GM08714 (cell line): ENCODE measurements around the gene TDO2.

ENCODE experiments used
- H3K4me3 ChIP-seq: fragments of 200-500 bp; sonication (Bioruptor generic); 2 replicates; pipeline ENCODE4 v1.5.1; 2014; ENCODE audit warnings: mild to moderate bottlenecking, low read length, inconsistent platforms
- ZNF274 ChIP-seq: IDR thresholded peaks from 2 replicates; pipeline ENCODE4 v1.6.1; 2012; ENCODE audit warnings: mild to moderate bottlenecking, low read depth, low read length

TDO2 gene

DNA sequence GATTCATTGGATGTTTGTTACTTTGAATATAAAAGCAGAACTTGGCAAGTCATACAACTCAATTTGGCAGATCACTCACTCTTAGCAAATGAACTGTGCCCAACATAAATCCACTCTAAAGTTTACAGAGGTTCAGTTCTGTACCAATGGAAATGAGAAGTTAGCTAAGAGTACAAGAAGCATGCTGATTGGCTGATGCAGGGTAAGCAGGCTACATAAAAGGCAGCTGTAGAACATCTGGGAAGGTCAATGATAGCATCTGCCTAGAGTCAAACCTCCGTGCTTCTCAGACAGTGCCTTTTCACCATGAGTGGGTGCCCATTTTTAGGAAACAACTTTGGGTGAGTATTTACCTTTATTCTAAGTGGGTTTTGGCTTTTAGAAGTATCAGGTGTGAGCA lies at the start of gene TDO2:
TSS of gene TDO2 (plus strand) at position 244 of the 400 bp plus-strand sequence. CDS start at position 307, 63 bp downstream.
- no peak for TF ChIP-seq ZNF274
- H3K4me3 ChIP-seq, result no peak within 1 kb of the TSS

DNA sequence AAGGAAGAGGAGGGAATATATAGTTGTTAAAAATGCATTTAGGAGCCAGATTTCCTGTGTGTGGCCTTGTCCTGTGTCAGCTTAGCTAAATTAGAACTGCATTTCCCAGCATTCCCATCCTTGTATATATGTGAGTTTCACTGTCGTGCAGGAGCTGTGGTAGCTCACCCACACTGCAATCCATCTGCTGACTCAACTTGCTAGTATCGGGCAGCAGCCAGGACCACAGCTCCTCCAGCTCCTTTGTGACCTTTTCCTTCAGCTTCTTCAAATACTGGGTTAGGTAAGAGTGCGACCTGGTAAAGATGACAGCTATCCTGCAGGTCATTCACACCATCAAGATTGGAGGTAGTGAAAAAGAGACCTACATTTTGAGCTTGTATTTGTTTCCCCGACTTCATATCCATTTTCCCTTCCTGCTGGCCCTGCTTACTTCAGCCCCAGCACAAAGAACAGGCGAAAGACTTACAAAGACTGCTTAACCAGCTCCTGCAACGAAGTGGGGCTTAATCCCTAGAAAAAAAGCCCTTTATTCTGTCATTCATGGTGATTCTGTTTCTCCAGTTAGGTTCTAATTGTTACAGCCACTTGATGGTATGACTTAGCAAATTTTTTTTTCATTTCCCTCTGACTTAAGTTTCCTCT lies 48.8 kb upstream of the TDO2 start:
- H3K4me3 ChIP-seq, result no peak overlapping the region
- TF ChIP-seq ZNF274, result no peak

DNA sequence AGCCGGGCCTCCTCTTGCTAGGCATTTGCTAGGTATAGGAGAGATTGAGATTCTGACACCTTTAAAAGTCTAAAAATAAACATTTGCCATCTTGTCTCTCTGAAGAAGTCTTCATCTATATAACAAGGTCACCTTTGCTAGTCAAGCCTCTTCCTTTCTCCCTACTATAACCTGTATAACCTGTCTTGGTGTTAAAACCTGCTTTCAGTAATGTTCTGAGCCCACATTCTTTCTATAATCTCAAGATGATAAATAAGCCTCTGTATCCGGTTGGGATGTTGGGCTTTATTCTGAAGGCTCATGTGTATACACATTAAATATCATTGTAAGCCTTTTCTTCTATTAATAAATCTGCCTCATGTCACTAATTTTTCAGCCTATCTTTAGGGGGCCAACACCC lies 47.6 kb upstream of the TDO2 start:
- no peak for TF ChIP-seq ZNF274
- H3K4me3 ChIP-seq, result no peak overlapping the region

DNA sequence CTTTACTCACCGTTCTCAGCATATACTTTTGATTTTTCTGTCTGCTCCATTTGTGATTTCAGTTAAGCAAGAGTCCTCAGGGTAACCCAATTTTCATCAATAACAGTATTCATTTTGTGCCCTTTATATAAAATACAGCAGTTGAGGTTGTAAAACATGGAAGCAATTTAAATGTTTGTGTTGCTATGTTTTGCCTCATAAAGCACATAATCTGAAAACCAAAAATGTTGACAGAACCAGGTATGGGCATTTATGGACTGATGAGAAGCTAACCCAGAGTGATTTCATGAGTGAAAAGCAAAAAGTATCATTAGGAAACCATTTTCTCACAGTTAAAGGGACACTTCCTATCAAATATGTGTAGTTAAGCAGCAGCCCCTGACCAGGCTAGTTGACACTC lies 37.3 kb upstream of the TDO2 start, which contains the start of gene ASIC5:
TSS of gene ASIC5 (minus strand) at position 101 of the 400 bp plus-strand sequence. CDS start at position 50, 51 bp downstream.
- TF ChIP-seq ZNF274, result no peak
- no peak within 1 kb of the TSS for H3K4me3 ChIP-seq

DNA sequence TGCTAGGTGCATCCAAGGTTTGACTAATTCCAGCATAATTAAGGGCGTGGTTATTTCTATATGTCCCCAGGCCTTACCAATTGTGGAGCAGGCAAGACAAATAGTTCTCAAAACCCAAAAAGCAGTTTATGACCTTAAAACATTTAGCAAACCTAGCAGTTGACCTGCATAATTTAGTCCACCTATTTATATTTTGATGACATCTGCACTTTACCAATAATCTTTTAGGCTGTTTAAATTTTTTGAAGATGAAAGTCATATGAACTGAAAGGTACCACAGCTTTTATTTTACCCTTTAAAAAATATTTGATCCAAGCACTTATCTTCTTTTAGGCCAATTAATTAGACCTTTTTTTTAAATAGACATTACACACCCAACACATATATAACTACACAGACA lies 27.6 kb upstream of the TDO2 start:
- H3K4me3 ChIP-seq, result no peak overlapping the region
- no peak for TF ChIP-seq ZNF274

DNA sequence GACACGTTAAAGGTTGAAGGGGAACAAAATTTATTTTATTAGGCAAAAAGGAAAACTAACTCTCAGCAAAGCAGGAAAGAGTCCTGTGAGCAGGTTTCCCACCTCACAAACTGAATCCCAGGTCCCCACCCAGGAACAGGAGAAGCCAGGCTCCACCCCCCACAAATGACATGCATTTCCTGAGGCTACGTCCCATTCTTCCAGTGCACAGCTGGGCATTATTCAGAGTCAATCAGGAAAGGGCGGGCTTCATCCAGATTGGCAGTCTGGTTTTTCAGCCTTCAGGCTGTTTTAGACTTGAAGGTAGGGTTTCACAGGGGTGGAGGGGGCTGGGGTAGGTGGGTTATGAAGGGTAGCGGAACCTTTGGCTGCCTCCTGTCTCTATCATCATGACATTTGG lies 25.5 kb upstream of the TDO2 start:
- H3K4me3 ChIP-seq, result no peak overlapping the region

DNA sequence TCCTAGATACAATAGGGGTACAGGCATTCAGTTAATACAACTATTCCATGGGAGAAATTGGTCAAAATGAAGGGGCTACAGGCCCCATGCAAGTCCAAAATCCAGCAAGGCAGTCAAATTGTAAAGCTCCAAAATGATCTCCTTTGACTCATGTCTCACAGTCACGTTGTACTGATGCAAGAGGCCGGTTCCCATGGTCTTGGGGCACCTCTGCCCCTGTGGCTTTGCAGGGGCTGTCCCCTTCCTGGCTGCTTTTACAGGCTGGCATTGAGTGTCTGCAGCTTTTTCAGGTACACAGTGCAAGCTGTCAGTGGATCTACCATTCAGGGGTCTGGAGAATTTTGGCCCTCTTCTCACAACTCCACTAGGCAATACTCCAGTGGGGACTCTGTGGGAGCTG lies 24.9 kb upstream of the TDO2 start:
- no peak overlapping the region for H3K4me3 ChIP-seq
- no peak for TF ChIP-seq ZNF274

More for the DNA sequence above, 25.5 kb upstream of the TDO2 start:
- no peak for TF ChIP-seq ZNF274

DNA sequence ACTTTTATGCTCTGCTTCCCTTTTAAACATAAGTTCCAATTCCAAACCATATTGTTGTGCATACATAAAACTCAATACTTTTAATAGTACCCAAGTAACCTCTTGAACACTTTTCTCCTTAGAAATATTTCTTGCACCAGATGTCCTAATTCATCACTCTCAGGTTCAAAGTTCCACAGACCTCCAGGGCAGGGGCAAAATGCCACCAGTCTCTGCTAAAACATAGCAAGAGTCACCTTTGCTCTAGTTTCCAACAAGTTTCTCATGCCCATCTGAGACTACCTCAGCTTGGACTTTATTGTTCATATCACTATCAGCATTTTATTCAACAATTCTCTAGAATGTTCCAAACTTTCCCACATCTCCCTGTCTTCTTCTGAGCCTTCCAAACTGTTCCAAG lies 23.7 kb upstream of the TDO2 start:
- TF ChIP-seq ZNF274, result no peak
- no peak overlapping the region for H3K4me3 ChIP-seq

DNA sequence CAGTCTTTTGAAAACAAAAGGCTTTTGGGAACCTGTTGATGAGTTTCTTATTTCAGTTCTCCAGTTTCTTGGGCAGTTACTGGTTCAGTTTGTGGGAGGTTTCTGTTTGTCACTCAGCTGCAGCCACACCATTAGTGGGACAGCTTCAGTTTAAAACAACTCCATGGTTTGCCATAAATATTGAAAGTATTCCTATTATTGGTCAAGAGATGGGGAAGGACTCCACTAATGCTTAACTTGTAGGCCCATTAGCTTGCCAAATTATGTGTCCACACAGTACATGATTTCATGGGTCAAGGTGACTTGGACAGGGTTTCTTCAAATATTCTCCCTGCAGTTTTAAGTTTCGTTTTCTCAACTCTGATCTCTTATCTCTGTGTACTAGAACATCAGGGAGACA lies 21.9 kb upstream of the TDO2 start:
- TF ChIP-seq ZNF274, result no peak
- no peak overlapping the region for H3K4me3 ChIP-seq

DNA sequence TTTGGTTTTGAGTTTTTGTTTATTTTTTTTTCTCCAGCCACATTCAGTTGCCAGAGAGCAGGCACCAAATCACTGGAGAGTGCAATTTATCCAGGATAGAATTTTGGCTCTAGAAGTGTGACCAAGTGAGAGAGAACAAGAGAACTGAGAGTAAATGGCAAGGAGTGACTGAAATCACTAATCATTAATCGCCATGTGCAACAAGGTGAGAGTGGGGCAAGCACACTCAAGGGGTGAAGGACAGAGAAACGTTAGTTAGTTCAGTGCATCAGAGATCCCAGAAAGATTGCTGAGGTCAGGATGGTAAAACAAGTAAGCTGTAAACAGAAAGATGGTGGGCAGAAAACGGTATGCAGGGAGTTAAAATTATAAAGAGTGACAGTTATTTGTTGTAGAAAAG lies 19.6 kb upstream of the TDO2 start:
- H3K4me3 ChIP-seq, result no peak overlapping the region
- no peak for TF ChIP-seq ZNF274

DNA sequence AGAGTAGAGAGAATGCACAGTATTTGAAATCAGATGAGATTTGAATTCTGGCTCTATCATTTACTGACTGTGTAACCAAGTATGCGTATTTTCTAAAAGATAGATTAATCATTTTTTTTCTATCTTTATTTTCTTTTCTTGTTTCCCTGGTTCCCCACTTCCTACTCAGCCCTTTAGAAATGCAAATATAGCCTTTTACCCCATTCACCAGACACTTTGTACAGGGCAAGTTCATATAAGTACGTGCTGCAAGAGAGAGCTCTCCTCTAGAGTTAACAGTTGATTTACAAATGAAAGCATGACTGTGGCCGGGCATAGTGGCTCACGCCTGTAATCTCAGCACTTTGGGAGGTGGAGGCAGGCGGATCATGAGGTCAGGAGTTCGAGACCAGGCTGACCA lies 17.8 kb upstream of the TDO2 start:
- no peak overlapping the region for H3K4me3 ChIP-seq
- no peak for TF ChIP-seq ZNF274

DNA sequence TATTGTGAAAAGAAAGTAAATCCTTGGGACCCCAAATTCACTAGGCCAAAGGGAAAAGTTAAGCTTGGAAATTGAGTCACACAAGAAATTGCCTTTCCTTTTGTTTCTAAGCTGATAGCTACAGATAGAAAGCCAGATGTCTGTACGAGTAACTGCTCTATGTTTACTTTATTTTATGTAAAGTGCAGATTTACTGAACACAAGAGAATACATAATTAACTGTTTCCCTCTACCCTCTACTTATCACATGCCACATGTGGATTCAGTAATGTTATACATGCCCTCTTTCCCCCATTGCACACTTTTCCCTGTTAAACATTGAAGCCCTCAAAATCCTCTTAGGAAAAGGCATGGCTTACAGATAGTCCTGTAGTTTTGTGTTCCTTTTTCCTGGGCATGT lies 16.5 kb upstream of the TDO2 start:
- H3K4me3 ChIP-seq, result no peak overlapping the region
- TF ChIP-seq ZNF274, result no peak

DNA sequence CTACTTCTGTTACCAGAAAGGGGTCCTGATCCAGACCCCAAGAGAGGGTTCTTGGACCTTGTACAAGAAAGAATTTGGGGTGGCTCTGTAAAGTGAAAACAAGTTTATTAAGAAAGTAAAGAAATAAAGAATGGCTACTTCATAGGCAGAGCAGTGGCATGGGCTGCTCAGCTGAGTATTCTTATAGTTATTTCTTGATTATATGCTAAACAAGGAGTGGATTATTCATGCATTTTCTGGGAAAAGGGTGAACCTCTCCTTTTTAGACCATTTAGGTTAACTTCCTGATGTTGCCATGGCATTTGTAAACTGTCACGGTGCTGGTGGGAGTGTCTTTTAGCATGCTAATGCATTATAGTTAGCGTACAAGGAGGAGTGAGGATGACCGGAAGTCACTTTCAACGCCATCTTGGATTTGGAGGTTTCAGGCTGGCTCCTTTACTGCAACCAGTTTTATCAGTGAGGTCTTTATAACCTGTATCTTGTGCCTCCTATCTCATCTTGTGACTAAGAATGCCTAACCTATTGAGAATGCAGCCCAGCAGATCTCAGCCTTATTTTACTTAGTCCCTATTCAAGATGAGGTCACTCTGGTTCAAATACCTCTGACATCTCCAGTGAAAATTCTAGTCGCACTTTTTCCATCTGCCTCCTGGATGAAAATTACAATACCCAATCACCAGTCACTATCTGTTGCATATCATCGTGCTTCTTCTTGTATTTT lies 15.5 kb upstream of the TDO2 start:
- TF ChIP-seq ZNF274, result no peak
- no peak overlapping the region for H3K4me3 ChIP-seq

DNA sequence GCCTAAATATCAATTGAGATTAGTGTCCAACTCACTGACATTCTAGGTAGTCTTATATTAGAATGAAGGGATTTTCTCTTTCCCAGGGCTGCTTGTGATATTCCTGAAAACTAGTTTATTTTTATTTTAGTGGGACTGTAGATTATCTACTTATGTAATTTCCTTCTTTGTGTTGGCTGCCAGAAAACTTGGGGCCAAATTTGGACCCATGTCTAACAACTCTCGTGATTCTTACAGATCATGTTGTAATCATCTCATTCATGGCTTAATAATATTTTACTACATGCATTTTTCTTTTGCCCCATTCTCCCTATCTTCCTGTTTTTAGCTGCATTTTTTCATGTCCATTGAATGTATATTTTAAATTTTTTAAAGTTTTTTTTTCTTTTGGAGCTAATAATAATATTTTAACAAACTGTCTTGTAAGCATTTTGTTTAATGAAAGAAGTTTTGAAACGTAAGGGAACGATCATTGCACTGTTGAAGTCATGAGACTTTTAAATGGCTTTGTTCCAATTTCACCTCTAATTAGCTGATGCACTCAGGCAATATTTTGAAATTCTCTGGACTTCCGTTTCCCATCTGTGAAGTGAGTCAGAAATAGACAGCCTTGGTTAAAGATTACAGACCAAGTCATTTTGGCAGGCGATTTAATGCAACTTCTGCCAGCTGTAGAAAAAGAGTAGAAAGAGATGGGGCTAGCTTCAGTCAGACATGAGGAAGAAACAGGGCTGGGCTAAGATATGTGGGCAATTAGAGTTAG lies 14.3 kb upstream of the TDO2 start:
- no peak overlapping the region for H3K4me3 ChIP-seq
- no peak for TF ChIP-seq ZNF274

DNA sequence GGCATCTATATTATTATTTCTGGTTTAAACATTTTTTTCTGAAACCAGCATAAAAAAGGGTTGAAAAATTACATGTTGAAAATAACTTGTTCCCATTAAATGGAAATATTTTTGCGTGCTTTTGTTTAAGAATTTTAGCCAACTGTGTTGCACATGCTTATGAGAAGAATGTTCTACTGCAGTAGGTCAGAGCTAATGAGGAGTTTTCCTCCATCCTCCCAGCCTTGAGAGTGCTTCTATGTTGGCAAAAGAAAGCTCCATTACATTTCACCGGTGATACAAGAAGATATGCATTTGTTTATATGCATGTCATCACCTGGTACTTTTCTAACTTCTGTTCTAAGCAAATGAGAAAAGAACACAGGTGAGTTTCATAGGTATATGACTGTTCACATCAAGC lies 13.6 kb upstream of the TDO2 start:
- no peak overlapping the region for H3K4me3 ChIP-seq
- TF ChIP-seq ZNF274, result no peak
